SK-N-SH treated with all-trans-retinoic acid at 6 μM for 48 hours (cell line): ENCODE measurements around the gene RASGEF1C.

Experiments
- ATAC-seq: fragments of 200-7000 bp; cut with Tn5 transposase; 3 replicates; pipeline ENCODE4 v1.9.1; 2020; ENCODE audit warnings: mild to moderate bottlenecking, moderate library complexity
- ARNTL ChIP-seq: fragments of 450-650 bp; formaldehyde crosslinking; IDR thresholded peaks from 2 replicates; pipeline ENCODE4 v1.5.0; 2020; ENCODE audit warnings: low read depth, mild to moderate bottlenecking, moderate library complexity, borderline replicate concordance
- GLIS3 ChIP-seq: fragments of 250-450 bp; sonication (Bioruptor Pico); IDR thresholded peaks from 2 replicates; pipeline ENCODE4 v1.5.0; 2020; ENCODE audit warnings: mild to moderate bottlenecking, moderate library complexity
- ISL1 ChIP-seq: fragments of 250-450 bp; sonication (Bioruptor Pico); IDR thresholded peaks from 2 replicates; pipeline ENCODE4 v2.1.2; 2022; ENCODE audit warnings: mild to moderate bottlenecking, moderate library complexity
- OSR1 ChIP-seq: fragments of 250-450 bp; sonication (Bioruptor Pico); IDR thresholded peaks from 2 replicates; pipeline ENCODE4 v1.8.0; 2022; ENCODE audit warnings: moderate library complexity, mild to moderate bottlenecking, inconsistent platforms
- PPARA ChIP-seq: fragments of 250-450 bp; sonication (Bioruptor Pico); IDR thresholded peaks from 2 replicates; pipeline ENCODE4 v1.5.0; 2020; ENCODE audit warnings: mild to moderate bottlenecking, borderline replicate concordance
- RARB ChIP-seq: fragments of 250-450 bp; sonication (Bioruptor Pico); IDR thresholded peaks from 2 replicates; pipeline ENCODE4 v1.8.0; 2021; ENCODE audit warnings: mild to moderate bottlenecking, moderate library complexity
- SNAI2 ChIP-seq: fragments of 250-450 bp; sonication (Bioruptor Pico); IDR thresholded peaks from 2 replicates; pipeline ENCODE4 v1.5.0; 2020; ENCODE audit warnings: mild to moderate bottlenecking, moderate library complexity
- ZC3H10 ChIP-seq: fragments of 250-450 bp; sonication (Bioruptor Pico); IDR thresholded peaks from 2 replicates; pipeline ENCODE4 v1.5.1; 2021; ENCODE audit warnings: mild to moderate bottlenecking, moderate library complexity
- ZFP3 ChIP-seq: fragments of 250-450 bp; sonication (Bioruptor Pico); IDR thresholded peaks from 2 replicates; pipeline ENCODE4 v1.5.0; 2020; ENCODE audit warnings: mild to moderate bottlenecking, moderate library complexity
- ZNF565 ChIP-seq: fragments of 450-650 bp; formaldehyde crosslinking; conservative IDR thresholded peaks from 2 replicates; pipeline ENCODE4 v1.5.0; 2020; ENCODE audit warnings: low read depth, mild to moderate bottlenecking, moderate library complexity
- ZNF8 ChIP-seq: fragments of 450-650 bp; formaldehyde crosslinking; IDR thresholded peaks from 2 replicates; pipeline ENCODE4 v1.5.0; 2020; ENCODE audit warnings: mild to moderate bottlenecking, moderate library complexity
- TF ChIP-seq, protein P1 (sequence below): fragments of 250-450 bp; sonication (Bioruptor Pico); IDR thresholded peaks from 2 replicates; pipeline ENCODE4 v1.5.1; 2020; ENCODE audit warnings: low read depth, mild to moderate bottlenecking, moderate library complexity
- TF ChIP-seq, protein P2 (sequence below): fragments of 250-450 bp; sonication (Bioruptor Pico); IDR thresholded peaks from 2 replicates; pipeline ENCODE4 v1.8.0; 2020; ENCODE audit warnings: mild to moderate bottlenecking, moderate library complexity, borderline replicate concordance
- TF ChIP-seq, protein P3 (sequence below): fragments of 250-450 bp; sonication (Bioruptor Pico); IDR thresholded peaks from 2 replicates; pipeline ENCODE4 v1.5.1; 2021; ENCODE audit warnings: mild to moderate bottlenecking, moderate library complexity
- TF ChIP-seq, protein P4 (sequence below): fragments of 250-450 bp; sonication (Bioruptor Pico); IDR thresholded peaks from 2 replicates; pipeline ENCODE4 v1.5.0; 2020; ENCODE audit warnings: mild to moderate bottlenecking, moderate library complexity
- TF ChIP-seq, protein P5 (sequence below): fragments of 250-450 bp; sonication (Bioruptor Pico); IDR thresholded peaks from 2 replicates; pipeline ENCODE4 v1.8.0; 2021; ENCODE audit warnings: low read depth, mild to moderate bottlenecking, moderate library complexity, borderline replicate concordance

RASGEF1C gene

DNA sequence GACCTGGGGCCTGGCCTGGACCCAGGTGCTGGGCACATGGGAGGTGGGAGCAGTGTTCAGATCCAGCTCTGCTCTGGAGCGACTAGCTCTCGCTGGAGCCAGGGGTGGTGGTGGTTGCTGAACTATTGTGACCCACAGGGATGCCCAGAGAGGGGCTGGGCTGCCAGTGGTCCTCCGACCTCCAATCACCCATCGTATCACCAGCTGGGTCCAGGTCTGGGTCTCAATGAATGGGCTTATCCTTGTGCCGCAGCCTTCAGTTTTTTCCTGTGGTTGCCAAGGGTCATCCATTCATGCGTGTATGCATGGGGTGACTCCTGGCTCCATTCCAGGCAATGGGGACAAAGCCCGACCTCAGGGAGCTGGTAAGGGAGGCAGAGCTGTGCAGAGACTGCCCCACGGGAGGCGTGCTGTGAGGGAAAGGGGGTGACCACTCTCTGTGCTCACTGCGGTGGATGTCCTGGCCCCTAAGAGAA is 68.9 kb downstream of the RASGEF1C start (continued):
- TF ChIP-seq, protein P1, sequence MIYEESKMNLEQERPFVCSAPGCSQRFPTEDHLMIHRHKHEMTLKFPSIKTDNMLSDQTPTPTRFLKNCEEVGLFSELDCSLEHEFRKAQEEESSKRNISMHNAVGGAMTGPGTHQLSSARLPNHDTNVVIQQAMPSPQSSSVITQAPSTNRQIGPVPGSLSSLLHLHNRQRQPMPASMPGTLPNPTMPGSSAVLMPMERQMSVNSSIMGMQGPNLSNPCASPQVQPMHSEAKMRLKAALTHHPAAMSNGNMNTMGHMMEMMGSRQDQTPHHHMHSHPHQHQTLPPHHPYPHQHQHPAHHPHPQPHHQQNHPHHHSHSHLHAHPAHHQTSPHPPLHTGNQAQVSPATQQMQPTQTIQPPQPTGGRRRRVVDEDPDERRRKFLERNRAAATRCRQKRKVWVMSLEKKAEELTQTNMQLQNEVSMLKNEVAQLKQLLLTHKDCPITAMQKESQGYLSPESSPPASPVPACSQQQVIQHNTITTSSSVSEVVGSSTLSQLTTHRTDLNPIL (CRISPR knock-in tag): no peak
- TF ChIP-seq ZNF8 (CRISPR knock-in tag): no peak
- TF ChIP-seq ISL1 (CRISPR knock-in tag): no peak
- no peak for TF ChIP-seq ARNTL
- no peak for TF ChIP-seq ZNF565 (CRISPR knock-in tag)
- TF ChIP-seq, all 23 proteins: peak for 0

DNA sequence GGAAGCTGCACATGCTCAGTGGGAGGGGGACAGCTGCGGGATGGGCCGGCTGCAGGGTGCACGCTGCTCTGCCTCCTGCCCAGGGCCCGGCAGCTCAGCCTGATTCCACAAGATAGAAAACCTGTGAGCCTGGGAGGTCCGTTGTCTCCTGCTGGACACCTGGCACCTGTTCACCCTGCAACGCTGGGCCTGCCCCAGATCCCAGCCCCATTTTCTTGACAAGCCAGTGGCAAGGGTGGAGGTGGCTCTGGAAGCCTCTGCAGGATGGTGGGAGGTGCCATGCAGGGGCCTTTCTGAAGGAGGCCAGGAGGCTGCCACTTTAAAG is 69.3 kb downstream of the RASGEF1C start:
- no peak for ATAC-seq
- TF ChIP-seq, protein P2, sequence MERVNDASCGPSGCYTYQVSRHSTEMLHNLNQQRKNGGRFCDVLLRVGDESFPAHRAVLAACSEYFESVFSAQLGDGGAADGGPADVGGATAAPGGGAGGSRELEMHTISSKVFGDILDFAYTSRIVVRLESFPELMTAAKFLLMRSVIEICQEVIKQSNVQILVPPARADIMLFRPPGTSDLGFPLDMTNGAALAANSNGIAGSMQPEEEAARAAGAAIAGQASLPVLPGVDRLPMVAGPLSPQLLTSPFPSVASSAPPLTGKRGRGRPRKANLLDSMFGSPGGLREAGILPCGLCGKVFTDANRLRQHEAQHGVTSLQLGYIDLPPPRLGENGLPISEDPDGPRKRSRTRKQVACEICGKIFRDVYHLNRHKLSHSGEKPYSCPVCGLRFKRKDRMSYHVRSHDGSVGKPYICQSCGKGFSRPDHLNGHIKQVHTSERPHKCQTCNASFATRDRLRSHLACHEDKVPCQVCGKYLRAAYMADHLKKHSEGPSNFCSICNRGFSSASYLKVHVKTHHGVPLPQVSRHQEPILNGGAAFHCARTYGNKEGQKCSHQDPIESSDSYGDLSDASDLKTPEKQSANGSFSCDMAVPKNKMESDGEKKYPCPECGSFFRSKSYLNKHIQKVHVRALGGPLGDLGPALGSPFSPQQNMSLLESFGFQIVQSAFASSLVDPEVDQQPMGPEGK: no peak
- TF ChIP-seq RARB (no peak), PPARA (CRISPR knock-in tag) (no peak)
- TF ChIP-seq, protein P3, sequence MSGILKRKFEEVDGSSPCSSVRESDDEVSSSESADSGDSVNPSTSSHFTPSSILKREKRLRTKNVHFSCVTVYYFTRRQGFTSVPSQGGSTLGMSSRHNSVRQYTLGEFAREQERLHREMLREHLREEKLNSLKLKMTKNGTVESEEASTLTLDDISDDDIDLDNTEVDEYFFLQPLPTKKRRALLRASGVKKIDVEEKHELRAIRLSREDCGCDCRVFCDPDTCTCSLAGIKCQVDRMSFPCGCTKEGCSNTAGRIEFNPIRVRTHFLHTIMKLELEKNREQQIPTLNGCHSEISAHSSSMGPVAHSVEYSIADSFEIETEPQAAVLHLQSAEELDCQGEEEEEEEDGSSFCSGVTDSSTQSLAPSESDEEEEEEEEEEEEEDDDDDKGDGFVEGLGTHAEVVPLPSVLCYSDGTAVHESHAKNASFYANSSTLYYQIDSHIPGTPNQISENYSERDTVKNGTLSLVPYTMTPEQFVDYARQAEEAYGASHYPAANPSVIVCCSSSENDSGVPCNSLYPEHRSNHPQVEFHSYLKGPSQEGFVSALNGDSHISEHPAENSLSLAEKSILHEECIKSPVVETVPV (CRISPR knock-in tag): no peak

DNA sequence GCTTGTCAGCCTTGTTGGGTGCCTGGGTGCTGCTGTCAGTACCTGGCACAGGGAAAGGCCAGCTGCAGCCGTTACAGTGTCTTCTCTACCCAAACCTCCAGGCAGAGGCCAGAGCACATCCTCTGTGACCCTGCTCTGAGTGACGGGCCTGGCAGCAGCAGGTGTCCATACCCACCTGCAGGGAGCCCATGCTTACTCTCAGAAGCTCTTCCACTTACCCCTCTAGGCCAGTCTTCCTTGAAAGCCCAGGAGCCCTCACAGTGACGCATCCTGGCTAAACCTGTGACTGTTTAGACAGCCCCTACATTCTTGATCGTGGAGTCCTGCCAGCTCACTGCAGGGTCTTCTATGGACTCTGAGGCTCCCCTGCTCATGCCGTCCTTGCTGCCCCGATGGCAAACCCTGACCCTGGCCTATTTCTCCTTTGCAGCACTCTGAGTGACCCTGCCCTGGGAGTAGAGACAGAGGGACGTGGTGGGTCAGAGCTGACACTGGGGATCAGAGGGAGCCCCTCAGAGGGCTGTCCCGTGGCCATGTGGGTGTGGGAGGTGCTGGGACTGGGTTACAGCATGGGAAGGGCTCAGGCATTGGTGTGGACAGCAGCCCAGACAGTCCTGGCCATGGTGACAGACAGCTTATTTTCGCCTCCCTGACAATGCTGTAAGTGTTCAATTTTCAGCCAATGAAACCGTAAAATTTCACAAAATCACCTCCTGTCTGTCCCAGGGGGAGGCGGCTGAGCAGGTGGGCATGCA is 69.9 kb downstream of the RASGEF1C start:
- no peak for ATAC-seq
- TF ChIP-seq OSR1: no peak
- TF ChIP-seq, all 23 proteins: peak for 0

DNA sequence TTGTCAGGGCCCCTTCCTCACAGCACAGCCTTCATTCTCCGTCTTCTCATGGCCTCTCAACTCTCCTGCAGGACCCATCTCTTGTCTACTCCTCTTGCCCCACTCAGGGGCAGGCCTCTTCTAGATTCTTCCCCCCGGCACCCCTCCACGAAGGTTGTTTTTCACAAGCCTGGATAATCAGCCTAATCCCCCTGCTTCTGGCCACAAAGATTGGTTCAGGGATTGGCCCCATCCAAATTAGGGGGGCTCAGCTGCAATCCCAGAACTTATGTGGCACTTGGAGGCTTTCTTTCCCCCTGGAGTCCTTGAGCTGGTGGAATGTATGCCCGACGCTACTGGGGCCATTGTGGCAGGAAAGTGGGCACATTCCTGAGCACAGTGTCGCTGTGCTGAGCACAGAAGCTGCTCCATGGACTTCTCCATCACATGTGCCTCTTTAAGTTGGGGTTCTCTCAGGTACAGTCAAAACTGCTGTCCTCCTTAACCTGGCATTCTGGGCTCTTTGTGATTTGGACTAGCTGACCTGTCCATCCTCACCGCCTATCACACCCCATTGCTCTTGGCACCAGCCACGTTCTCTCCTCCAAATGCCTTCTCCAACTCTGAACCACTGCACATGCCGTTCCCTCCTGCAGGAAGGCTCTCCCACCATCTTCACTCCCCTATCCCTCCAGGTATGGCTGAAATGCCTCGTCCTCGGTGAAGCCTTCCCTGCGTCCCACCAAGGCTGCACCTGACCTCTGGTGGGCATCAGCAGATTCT is 70.6 kb downstream of the RASGEF1C start:
- ATAC-seq: no peak
- TF ChIP-seq, protein P4, sequence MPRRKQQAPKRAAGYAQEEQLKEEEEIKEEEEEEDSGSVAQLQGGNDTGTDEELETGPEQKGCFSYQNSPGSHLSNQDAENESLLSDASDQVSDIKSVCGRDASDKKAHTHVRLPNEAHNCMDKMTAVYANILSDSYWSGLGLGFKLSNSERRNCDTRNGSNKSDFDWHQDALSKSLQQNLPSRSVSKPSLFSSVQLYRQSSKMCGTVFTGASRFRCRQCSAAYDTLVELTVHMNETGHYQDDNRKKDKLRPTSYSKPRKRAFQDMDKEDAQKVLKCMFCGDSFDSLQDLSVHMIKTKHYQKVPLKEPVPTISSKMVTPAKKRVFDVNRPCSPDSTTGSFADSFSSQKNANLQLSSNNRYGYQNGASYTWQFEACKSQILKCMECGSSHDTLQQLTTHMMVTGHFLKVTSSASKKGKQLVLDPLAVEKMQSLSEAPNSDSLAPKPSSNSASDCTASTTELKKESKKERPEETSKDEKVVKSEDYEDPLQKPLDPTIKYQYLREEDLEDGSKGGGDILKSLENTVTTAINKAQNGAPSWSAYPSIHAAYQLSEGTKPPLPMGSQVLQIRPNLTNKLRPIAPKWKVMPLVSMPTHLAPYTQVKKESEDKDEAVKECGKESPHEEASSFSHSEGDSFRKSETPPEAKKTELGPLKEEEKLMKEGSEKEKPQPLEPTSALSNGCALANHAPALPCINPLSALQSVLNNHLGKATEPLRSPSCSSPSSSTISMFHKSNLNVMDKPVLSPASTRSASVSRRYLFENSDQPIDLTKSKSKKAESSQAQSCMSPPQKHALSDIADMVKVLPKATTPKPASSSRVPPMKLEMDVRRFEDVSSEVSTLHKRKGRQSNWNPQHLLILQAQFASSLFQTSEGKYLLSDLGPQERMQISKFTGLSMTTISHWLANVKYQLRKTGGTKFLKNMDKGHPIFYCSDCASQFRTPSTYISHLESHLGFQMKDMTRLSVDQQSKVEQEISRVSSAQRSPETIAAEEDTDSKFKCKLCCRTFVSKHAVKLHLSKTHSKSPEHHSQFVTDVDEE (CRISPR knock-in tag): no peak
- TF ChIP-seq GLIS3 (CRISPR knock-in tag) (no peak), RARB (no peak), ZC3H10 (no peak), SNAI2 (CRISPR knock-in tag) (no peak), OSR1 (no peak), ARNTL (no peak), ZFP3 (CRISPR knock-in tag) (no peak), ZNF8 (CRISPR knock-in tag) (no peak), PPARA (CRISPR knock-in tag) (no peak)
- TF ChIP-seq, protein P2: no peak
- TF ChIP-seq, protein P5, sequence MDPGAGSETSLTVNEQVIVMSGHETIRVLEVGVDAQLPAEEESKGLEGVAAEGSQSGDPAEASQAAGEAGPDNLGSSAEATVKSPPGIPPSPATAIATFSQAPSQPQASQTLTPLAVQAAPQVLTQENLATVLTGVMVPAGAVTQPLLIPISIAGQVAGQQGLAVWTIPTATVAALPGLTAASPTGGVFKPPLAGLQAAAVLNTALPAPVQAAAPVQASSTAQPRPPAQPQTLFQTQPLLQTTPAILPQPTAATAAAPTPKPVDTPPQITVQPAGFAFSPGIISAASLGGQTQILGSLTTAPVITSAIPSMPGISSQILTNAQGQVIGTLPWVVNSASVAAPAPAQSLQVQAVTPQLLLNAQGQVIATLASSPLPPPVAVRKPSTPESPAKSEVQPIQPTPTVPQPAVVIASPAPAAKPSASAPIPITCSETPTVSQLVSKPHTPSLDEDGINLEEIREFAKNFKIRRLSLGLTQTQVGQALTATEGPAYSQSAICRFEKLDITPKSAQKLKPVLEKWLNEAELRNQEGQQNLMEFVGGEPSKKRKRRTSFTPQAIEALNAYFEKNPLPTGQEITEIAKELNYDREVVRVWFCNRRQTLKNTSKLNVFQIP (CRISPR knock-in tag): no peak
- TF ChIP-seq, protein P1 (CRISPR knock-in tag): no peak
